Ishikawa (cell line): ENCODE measurements around the gene ANKMY1.

ENCODE experiments used
- CEBPB ChIP-seq: IDR thresholded peaks from 2 replicates; pipeline ENCODE4 v1.6.1; 2012
- CREB1 ChIP-seq: IDR thresholded peaks from 2 replicates; pipeline ENCODE4 v1.6.1; 2012; ENCODE audit warnings: low read depth
- EGR1 ChIP-seq: IDR thresholded peaks from 2 replicates; pipeline ENCODE4 v1.6.1; 2012
- EP300 ChIP-seq: IDR thresholded peaks from 2 replicates; pipeline ENCODE4 v1.6.1; 2012; ENCODE audit warnings: borderline replicate concordance
- FOXM1 ChIP-seq: IDR thresholded peaks from 2 replicates; pipeline ENCODE4 v1.6.1; 2012; ENCODE audit warnings: low read depth, borderline replicate concordance
- MAX ChIP-seq: IDR thresholded peaks from 2 replicates; pipeline ENCODE4 v1.6.1; 2012
- RAD21 ChIP-seq: IDR thresholded peaks from 2 replicates; pipeline ENCODE4 v1.6.1; 2012; ENCODE audit warnings: low read depth
- REST ChIP-seq: IDR thresholded peaks from 2 replicates; pipeline ENCODE4 v1.6.1; 2012; ENCODE audit warnings: low read depth, mild to moderate bottlenecking
- USF1 ChIP-seq: IDR thresholded peaks from 2 replicates; pipeline ENCODE4 v1.6.1; 2012
- YY1 ChIP-seq: IDR thresholded peaks from 2 replicates; pipeline ENCODE4 v1.6.1; 2012; ENCODE audit warnings: low read depth
- ZBTB7A ChIP-seq: IDR thresholded peaks from 2 replicates; pipeline ENCODE4 v1.6.1; 2012; ENCODE audit warnings: low read depth

GRCh38 chr2:240567872-240568677 lies 10.3 kb upstream of the ANKMY1 start, which contains the start of gene RNPEPL1:
- no peak for TF ChIP-seq EGR1
- no peak for TF ChIP-seq EP300
- no peak for TF ChIP-seq REST
- no peak for TF ChIP-seq RAD21
- peak; percentile 84 for TF ChIP-seq MAX
- TF ChIP-seq FOXM1, result no peak
- no peak for TF ChIP-seq CEBPB
- no peak for TF ChIP-seq YY1
- no peak for TF ChIP-seq USF1
- no peak for TF ChIP-seq ZBTB7A
- no peak for TF ChIP-seq CREB1
